Esophagus squamous epithelium (tissue), 4 donors: ENCODE measurements around the gene CPLX1.

Experiments used
- CTCF ChIP-seq, 6 experiments: fragments of 450-650 bp in 4 of 6; fragments of 200-600 bp in 2 of 6; sonication (generic) in 2 of 6; IDR thresholded peaks; one replicate each; pipeline ENCODE4 v1.5.1; 2016 to 2019; ENCODE audit warnings: antibody characterized with exemption in 6 of 6, mild to moderate bottlenecking in 4 of 6, moderate library complexity in 4 of 6
- POLR2A ChIP-seq, 4 donors: fragments of 450-650 bp; IDR thresholded peaks; one replicate each; pipeline ENCODE4 v1.6.1; 2017; ENCODE audit warnings: antibody characterized with exemption in 4 of 4, mild to moderate bottlenecking in 4 of 4, moderate library complexity in 3 of 4

DNA sequence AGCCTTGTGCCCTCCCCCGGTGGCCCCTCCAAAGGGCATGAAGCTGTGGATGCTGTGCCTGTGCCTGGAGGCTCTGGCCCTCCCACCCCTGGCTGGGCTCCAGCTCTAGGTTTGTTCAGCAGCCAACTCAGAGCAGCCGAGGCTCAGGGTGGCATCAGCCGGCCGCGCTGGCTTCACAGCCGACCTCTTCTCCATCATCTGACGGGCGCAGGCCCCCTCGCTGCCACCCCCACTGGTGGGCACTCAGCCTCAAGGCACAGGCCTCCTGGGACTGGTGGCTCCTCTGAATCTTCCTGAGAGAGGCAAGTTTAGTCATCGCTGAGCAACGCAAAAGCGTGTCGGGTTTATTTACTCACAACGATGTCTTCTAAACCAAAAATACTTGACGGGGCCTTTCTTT, 74.3 kb downstream of the CPLX1 start:
- no peak for TF ChIP-seq CTCF (IDR thresholded peaks at IDR 0.05)
- no peak for TF ChIP-seq POLR2A (IDR thresholded peaks at IDR 0.05)
